ENCODE measurements around the gene SAMHD1. TPM values are rescaled to one million over a fixed set of nuclear protein-coding genes. Genes with fewer than 3 reads are reported as not detected.
"Not testable (repeated sequence)": the region's sequence is repeated elsewhere in the genome, so short reads cannot be mapped to it uniquely, and the experiment has no call there.

Gene SAMHD1
- total and polyA plus RNA-seq, 2 experiments from 2014 or later = 7.3 to 10.3 TPM

DNA sequence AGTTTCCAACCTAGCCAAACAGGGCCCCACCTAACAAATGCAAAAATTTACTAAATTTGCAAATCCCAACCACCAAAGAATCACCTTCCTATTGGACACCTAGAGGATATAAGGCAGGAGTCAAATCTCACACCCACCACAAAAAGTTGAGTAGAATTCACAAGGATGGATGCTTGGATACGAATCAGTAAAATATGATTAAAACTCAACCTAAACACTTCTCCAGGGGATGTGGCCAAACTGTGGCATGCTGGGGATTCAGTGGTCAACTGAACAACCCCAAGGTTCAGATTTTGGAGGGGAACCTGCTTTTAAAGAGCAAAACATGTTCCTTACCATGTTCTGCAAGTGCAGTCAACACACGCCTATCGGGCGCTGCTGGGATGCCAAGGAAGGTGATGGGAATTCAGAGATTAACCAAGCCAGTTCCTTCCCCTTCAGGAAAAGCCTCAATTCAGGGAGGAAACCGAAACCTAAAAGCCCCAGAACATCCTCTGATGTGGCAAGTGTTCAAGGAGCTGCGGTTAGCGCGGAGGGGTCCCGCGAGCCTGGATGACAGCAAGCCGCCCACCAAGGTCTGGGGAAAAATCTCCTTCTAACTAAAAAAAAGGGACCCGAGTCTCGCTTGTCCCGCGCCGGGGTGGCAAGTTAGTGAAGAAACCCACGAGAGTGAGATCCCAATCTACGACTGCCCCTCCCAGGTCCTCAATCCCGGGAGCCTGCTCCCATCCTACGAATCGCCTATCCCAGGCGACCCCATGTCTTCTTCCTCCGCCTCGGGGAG lies 902 bp downstream of the SAMHD1 start:
- TF ChIP-seq, protein P1, sequence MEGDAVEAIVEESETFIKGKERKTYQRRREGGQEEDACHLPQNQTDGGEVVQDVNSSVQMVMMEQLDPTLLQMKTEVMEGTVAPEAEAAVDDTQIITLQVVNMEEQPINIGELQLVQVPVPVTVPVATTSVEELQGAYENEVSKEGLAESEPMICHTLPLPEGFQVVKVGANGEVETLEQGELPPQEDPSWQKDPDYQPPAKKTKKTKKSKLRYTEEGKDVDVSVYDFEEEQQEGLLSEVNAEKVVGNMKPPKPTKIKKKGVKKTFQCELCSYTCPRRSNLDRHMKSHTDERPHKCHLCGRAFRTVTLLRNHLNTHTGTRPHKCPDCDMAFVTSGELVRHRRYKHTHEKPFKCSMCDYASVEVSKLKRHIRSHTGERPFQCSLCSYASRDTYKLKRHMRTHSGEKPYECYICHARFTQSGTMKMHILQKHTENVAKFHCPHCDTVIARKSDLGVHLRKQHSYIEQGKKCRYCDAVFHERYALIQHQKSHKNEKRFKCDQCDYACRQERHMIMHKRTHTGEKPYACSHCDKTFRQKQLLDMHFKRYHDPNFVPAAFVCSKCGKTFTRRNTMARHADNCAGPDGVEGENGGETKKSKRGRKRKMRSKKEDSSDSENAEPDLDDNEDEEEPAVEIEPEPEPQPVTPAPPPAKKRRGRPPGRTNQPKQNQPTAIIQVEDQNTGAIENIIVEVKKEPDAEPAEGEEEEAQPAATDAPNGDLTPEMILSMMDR (IDR thresholded peaks at IDR 0.05; ENCODE audit: low read depth, low read length) = no peak
- peak in 1 of 2 donors; percentile 52 for DNase-seq (ENCODE audit: low read depth in 1 of 2, low spot score in 1 of 2)
- Histone ChIP-seq H3K36me3 (no peaks in the 10 kb centered on the region), H3K27me3 (peaks cover 22% of the 10 kb centered on the region), H3K9me3 (ENCODE audit: low read depth) (no peaks in the 10 kb centered on the region), H3K4me1 (ENCODE audit: low read depth) (no peaks in the 10 kb centered on the region), H3K4me3 (peak overlapping the region; percentile 43), H3K27ac (no peak overlapping the region)

GRCh38 chr20:36941401-36941835 lies 10.1 kb downstream of the SAMHD1 start:
- no peaks in the 10 kb centered on the region for H3K27me3 ChIP-seq

DNA sequence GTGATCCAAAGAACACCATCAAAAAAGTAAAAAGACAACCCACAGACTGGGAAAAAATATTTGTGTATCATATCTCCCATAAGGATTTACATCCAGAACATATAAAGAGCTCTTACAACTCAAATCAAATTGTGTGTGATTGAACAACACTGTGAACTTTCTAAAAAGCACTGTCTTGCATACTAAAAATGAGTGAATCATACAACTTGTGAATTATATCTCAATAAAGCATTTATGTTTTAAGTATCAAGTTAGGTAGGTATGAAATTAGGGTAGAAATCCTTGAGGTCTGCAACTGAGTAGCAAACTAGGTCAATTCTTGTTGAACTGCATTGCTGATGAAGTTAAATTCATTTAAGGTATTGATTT lies 14.1 kb downstream of the SAMHD1 start:
- DNase-seq (ENCODE audit: low read depth in 1 of 2, low spot score in 1 of 2) = no peak
- peaks cover 8% of the 10 kb centered on the region for H3K4me1 ChIP-seq (ENCODE audit: low read depth)

More at GRCh38 chr20:36941401-36941835, 10.1 kb downstream of the SAMHD1 start:
- DNase-seq (ENCODE audit: low read depth in 1 of 2, low spot score in 1 of 2) = peak in 1 of 2 donors; percentile 56
- H3K9me3 ChIP-seq (ENCODE audit: low read depth) = no peaks in the 10 kb centered on the region
- H3K4me1 ChIP-seq (ENCODE audit: low read depth) = peaks cover 8% of the 10 kb centered on the region
- H3K4me3 ChIP-seq = no peak overlapping the region
- H3K27ac ChIP-seq = no peak overlapping the region
- TF ChIP-seq, protein P1 (IDR thresholded peaks at IDR 0.05; ENCODE audit: low read depth, low read length) = no peak
- no peaks in the 10 kb centered on the region for H3K36me3 ChIP-seq

DNA sequence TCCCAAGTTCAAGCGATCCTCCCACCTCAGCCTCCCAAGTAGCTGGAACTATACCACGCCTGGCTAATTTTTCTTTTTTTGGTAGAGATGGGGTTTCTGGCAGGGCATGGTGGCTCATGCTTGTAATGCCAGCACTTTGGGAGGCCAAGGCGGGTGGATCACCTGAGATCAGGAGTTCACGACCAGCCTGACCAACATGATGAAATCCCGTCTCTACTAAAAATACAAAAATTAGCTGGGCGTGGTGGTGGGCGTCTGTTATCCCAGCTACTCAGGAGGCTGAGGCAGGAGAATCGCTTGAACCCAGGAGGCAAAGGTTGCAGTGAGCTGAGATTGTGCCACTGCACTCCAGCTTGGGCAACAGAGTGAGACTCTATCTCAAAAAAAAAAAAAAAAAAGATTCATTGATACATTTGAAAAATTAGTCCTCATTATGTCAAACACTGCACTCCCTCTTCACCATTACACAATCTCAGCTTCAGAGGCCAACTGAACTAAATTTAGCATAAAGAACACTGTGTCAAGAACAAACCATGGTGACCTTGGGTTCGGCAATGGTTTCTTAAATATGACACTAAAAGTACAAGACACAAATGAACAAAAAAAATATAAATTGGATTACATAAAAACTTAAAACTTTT lies 14.6 kb downstream of the SAMHD1 start:
- not testable (repeated sequence) for H3K9me3 ChIP-seq (ENCODE audit: low read depth); H3K4me1 ChIP-seq (ENCODE audit: low read depth); H3K27me3 ChIP-seq; H3K4me3 ChIP-seq; H3K36me3 ChIP-seq; H3K27ac ChIP-seq; DNase-seq (ENCODE audit: low read depth in 1 of 2, low spot score in 1 of 2)

More for the DNA sequence above, 14.1 kb downstream of the SAMHD1 start:
- Histone ChIP-seq H3K36me3 (no peaks in the 10 kb centered on the region), H3K27me3 (no peaks in the 10 kb centered on the region), H3K4me3 (no peak overlapping the region), H3K27ac (no peak overlapping the region), H3K9me3 (ENCODE audit: low read depth) (no peaks in the 10 kb centered on the region)
- TF ChIP-seq, protein P1 (IDR thresholded peaks at IDR 0.05; ENCODE audit: low read depth, low read length) = no peak

GRCh38 chr20:36936341-36936740 lies 15.2 kb downstream of the SAMHD1 start:
- TF ChIP-seq, protein P1 (IDR thresholded peaks at IDR 0.05; ENCODE audit: low read depth, low read length) = no peak
- no peaks in the 10 kb centered on the region for H3K36me3 ChIP-seq
- H3K4me1 ChIP-seq (ENCODE audit: low read depth) = peaks cover 8% of the 10 kb centered on the region
- DNase-seq (ENCODE audit: low read depth in 1 of 2, low spot score in 1 of 2) = no peak
- no peak overlapping the region for H3K4me3 ChIP-seq
- H3K27me3 ChIP-seq = no peaks in the 10 kb centered on the region
- H3K9me3 ChIP-seq (ENCODE audit: low read depth) = no peaks in the 10 kb centered on the region
- H3K27ac ChIP-seq = no peak overlapping the region

- DNase-seq (ENCODE audit: low read depth in 1 of 2, low spot score in 1 of 2) = not testable (repeated sequence)
These were observed 17.9 kb downstream of the SAMHD1 start for GRCh38 chr20:36933571-36933970.

More at GRCh38 chr20:36933571-36933970, 17.9 kb downstream of the SAMHD1 start:
- H3K4me3 ChIP-seq; H3K36me3 ChIP-seq; H3K9me3 ChIP-seq (ENCODE audit: low read depth); H3K27ac ChIP-seq; H3K4me1 ChIP-seq (ENCODE audit: low read depth); H3K27me3 ChIP-seq: not testable (repeated sequence)
